ENCODE data around the gene CNTN4. TPM values are rescaled to one million over a fixed set of nuclear protein-coding genes. Genes with fewer than 3 reads are reported as not detected.

The CNTN4 gene
- total and polyA plus RNA-seq, 2 experiments from 2014 or later, result 0.91 to 4.0 TPM

- H3K36me3 ChIP-seq (ENCODE audit: insufficient read depth), result no peaks in the 10 kb centered on the region
- no peak for ATAC-seq
- no peak overlapping the region for H2AFZ ChIP-seq
- H3K4me3 Mint-ChIP-seq, result no peak overlapping the region
- H4K20me1 ChIP-seq (replicated peaks; ENCODE audit: insufficient read depth), result no peaks in the 10 kb centered on the region
- no peaks in the 10 kb centered on the region for H3K79me2 ChIP-seq (replicated peaks; ENCODE audit: insufficient read depth)
- no peaks in the 10 kb centered on the region for H3K9me2 ChIP-seq (ENCODE audit: insufficient read depth)
- H3K4me2 ChIP-seq, result no peak overlapping the region
- H3K4me1 ChIP-seq (ENCODE audit: insufficient read depth), result no peaks in the 10 kb centered on the region
- TF ChIP-seq ETS1 (IDR thresholded peaks at IDR 0.05) (no peak), EZH2 (IDR thresholded peaks at IDR 0.05; ENCODE audit: low read depth, unreplicated experiment) (no peak)
- DNase-seq (ENCODE audit: low spot score), result no peak
- peaks cover 46% of the 10 kb centered on the region for H3K36me3 Mint-ChIP-seq (ENCODE audit: low read depth)
- peaks cover 4% of the 10 kb centered on the region for H3K27me3 Mint-ChIP-seq (ENCODE audit: insufficient read depth, low read depth, poor library complexity)
- H3F3A ChIP-seq (replicated peaks; ENCODE audit: low read depth), result no peaks in the 10 kb centered on the region
- H3K9me3 Mint-ChIP-seq, result peaks cover 100% of the 10 kb centered on the region
- H3K27me3 ChIP-seq (ENCODE audit: insufficient read depth), result no peaks in the 10 kb centered on the region
- no peak overlapping the region for H3K27ac ChIP-seq (ENCODE audit: low read depth)
- H3K4me3 ChIP-seq, result no peak overlapping the region
- no peak overlapping the region for H3K27ac Mint-ChIP-seq
- H3K4me1 Mint-ChIP-seq, result no peaks in the 10 kb centered on the region
Measured at GRCh38 chr3:2851361-2851760, 752.7 kb downstream of the CNTN4 start.

- H3K4me3 ChIP-seq, result no peak overlapping the region
- Mint-ChIP-seq H3K27me3 (ENCODE audit: insufficient read depth, low read depth, poor library complexity) (peaks cover 4% of the 10 kb centered on the region), H3K4me1 (no peaks in the 10 kb centered on the region), H3K36me3 (ENCODE audit: low read depth) (peaks cover 49% of the 10 kb centered on the region), H3K4me3 (no peak overlapping the region), H3K9me3 (peaks cover 100% of the 10 kb centered on the region), H3K27ac (no peak overlapping the region)
- no peaks in the 10 kb centered on the region for H3F3A ChIP-seq (replicated peaks; ENCODE audit: low read depth)
- no peaks in the 10 kb centered on the region for H3K36me3 ChIP-seq (ENCODE audit: insufficient read depth)
- H3K27ac ChIP-seq (ENCODE audit: low read depth), result no peak overlapping the region
- DNase-seq (ENCODE audit: low spot score) (no peak), ATAC-seq (no peak)
- no peaks in the 10 kb centered on the region for H4K20me1 ChIP-seq (replicated peaks; ENCODE audit: insufficient read depth)
- TF ChIP-seq ZNF114 (CRISPR knock-in tag; IDR thresholded peaks at IDR 0.05), result no peak
- no peak for TF ChIP-seq POLR2AphosphoS5 (IDR thresholded peaks at IDR 0.05; ENCODE audit: low read depth)
- TF ChIP-seq CREB1 (CRISPR knock-in tag; IDR thresholded peaks at IDR 0.05; ENCODE audit: low read depth), result no peak
- H3K27me3 ChIP-seq (ENCODE audit: insufficient read depth), result no peaks in the 10 kb centered on the region
- H3K9me2 ChIP-seq (ENCODE audit: insufficient read depth), result no peaks in the 10 kb centered on the region
- no peak overlapping the region for H3K4me2 ChIP-seq
- H3K4me1 ChIP-seq (ENCODE audit: insufficient read depth), result no peaks in the 10 kb centered on the region
- no peaks in the 10 kb centered on the region for H3K79me2 ChIP-seq (replicated peaks; ENCODE audit: insufficient read depth)
- no peak overlapping the region for H2AFZ ChIP-seq
Measured at GRCh38 chr3:2851835-2852234, 753.2 kb downstream of the CNTN4 start.

GRCh38 chr3:2853651-2854050, 755.0 kb downstream of the CNTN4 start:
- no peak for DNase-seq (ENCODE audit: low spot score)
- Histone ChIP-seq H3K4me3 (no peak overlapping the region), H3K27me3 (ENCODE audit: insufficient read depth) (no peaks in the 10 kb centered on the region), H3K9me2 (ENCODE audit: insufficient read depth) (no peaks in the 10 kb centered on the region), H3K4me1 (ENCODE audit: insufficient read depth) (no peaks in the 10 kb centered on the region), H3K4me2 (no peak overlapping the region), H3K27ac (ENCODE audit: low read depth) (no peak overlapping the region), H3F3A (replicated peaks; ENCODE audit: low read depth) (no peaks in the 10 kb centered on the region), H3K36me3 (ENCODE audit: insufficient read depth) (no peaks in the 10 kb centered on the region), H3K79me2 (replicated peaks; ENCODE audit: insufficient read depth) (no peaks in the 10 kb centered on the region), H4K20me1 (replicated peaks; ENCODE audit: insufficient read depth) (no peaks in the 10 kb centered on the region), H2AFZ (no peak overlapping the region)
- ATAC-seq, result no peak
- Mint-ChIP-seq H3K4me3 (no peak overlapping the region), H3K27me3 (ENCODE audit: insufficient read depth, low read depth, poor library complexity) (peaks cover 4% of the 10 kb centered on the region), H3K4me1 (no peaks in the 10 kb centered on the region), H3K27ac (no peak overlapping the region), H3K36me3 (ENCODE audit: low read depth) (peaks cover 38% of the 10 kb centered on the region), H3K9me3 (peaks cover 98% of the 10 kb centered on the region)
- TF ChIP-seq EZH2 (IDR thresholded peaks at IDR 0.05; ENCODE audit: low read depth, unreplicated experiment) (no peak), CREB1 (CRISPR knock-in tag; IDR thresholded peaks at IDR 0.05; ENCODE audit: low read depth) (no peak), JUNB (IDR thresholded peaks at IDR 0.05; ENCODE audit: unreplicated experiment) (no peak), CTCF (conservative IDR thresholded peaks at IDR 0.05; ENCODE audit: low read depth in 2 of 2) (no peak), REST (IDR thresholded peaks at IDR 0.05; ENCODE audit: unreplicated experiment) (no peak), POLR2AphosphoS5 (IDR thresholded peaks at IDR 0.05; ENCODE audit: low read depth) (no peak), STAT1 (IDR thresholded peaks at IDR 0.05; ENCODE audit: unreplicated experiment) (no peak), EZH2phosphoT487 (IDR thresholded peaks at IDR 0.05; ENCODE audit: unreplicated experiment) (no peak), NANOG (IDR thresholded peaks at IDR 0.05; ENCODE audit: borderline replicate concordance) (no peak), ZNF331 (CRISPR knock-in tag; IDR thresholded peaks at IDR 0.05; ENCODE audit: low read depth) (no peak), ZNF114 (CRISPR knock-in tag; IDR thresholded peaks at IDR 0.05) (no peak)

Measured in GM23338 (cell line).